Measurements from ENCODE around the gene ICE2.

ICE2 gene

GRCh38 chr15:60444289-60444912 lies 34.5 kb downstream of the ICE2 start:
- Histone ChIP-seq H3K27me3 (ENCODE audit: insufficient read depth, low read length, poor library complexity, severe bottlenecking) (no peaks in the 10 kb centered on the region), H3K4me3 (ENCODE audit: low read length, poor library complexity, severe bottlenecking) (no peak overlapping the region), H3F3A (ENCODE audit: low read depth) (no peaks in the 10 kb centered on the region), H4K20me1 (ENCODE audit: insufficient read depth, low read length, poor library complexity, severe bottlenecking) (no peaks in the 10 kb centered on the region), H3K9ac (ENCODE audit: low read depth, low read length, poor library complexity, severe bottlenecking) (no peak overlapping the region), H2AFZ (ENCODE audit: low read length) (no peak overlapping the region), H3K4me1 (ENCODE audit: insufficient read depth, low read length, poor library complexity, severe bottlenecking) (no peaks in the 10 kb centered on the region), H3K79me2 (ENCODE audit: insufficient read depth, low read length) (no peaks in the 10 kb centered on the region), H3K9me2 (replicated peaks; ENCODE audit: low read depth, low read length) (no peaks in the 10 kb centered on the region), H3K4me2 (ENCODE audit: low read depth, low read length, poor library complexity, severe bottlenecking) (no peak overlapping the region), H3K9me3 (ENCODE audit: insufficient read depth, low read depth, low read length) (no peaks in the 10 kb centered on the region), H3K36me3 (ENCODE audit: insufficient read depth, low read length) (peaks cover 18% of the 10 kb centered on the region; the same call in 1 of the 2 replicates)
- TF ChIP-seq EZH2phosphoT487 (IDR thresholded peaks at IDR 0.05; ENCODE audit: borderline replicate concordance): no peak
- TF ChIP-seq CTCF (conservative IDR thresholded peaks at IDR 0.05; ENCODE audit: low read length): peak; percentile 55

GRCh38 chr15:60442763-60443162 lies 36.2 kb downstream of the ICE2 start:
- Histone ChIP-seq H3K9me3 (ENCODE audit: insufficient read depth, low read depth, low read length) (no peaks in the 10 kb centered on the region), H3K4me1 (ENCODE audit: insufficient read depth, low read length, poor library complexity, severe bottlenecking) (no peaks in the 10 kb centered on the region), H3K4me3 (ENCODE audit: low read length, poor library complexity, severe bottlenecking) (no peak overlapping the region), H3K4me2 (ENCODE audit: low read depth, low read length, poor library complexity, severe bottlenecking) (no peak overlapping the region), H3K9me2 (replicated peaks; ENCODE audit: low read depth, low read length) (no peaks in the 10 kb centered on the region), H3K79me2 (ENCODE audit: insufficient read depth, low read length) (no peaks in the 10 kb centered on the region), H4K20me1 (ENCODE audit: insufficient read depth, low read length, poor library complexity, severe bottlenecking) (no peaks in the 10 kb centered on the region), H2AFZ (ENCODE audit: low read length) (no peak overlapping the region), H3K27me3 (ENCODE audit: insufficient read depth, low read length, poor library complexity, severe bottlenecking) (no peaks in the 10 kb centered on the region), H3K9ac (ENCODE audit: low read depth, low read length, poor library complexity, severe bottlenecking) (no peak overlapping the region), H3F3A (ENCODE audit: low read depth) (no peaks in the 10 kb centered on the region), H3K36me3 (ENCODE audit: insufficient read depth, low read length) (peaks cover 3% of the 10 kb centered on the region; the same call in 1 of the 2 replicates)
- TF ChIP-seq CTCF (conservative IDR thresholded peaks at IDR 0.05; ENCODE audit: low read length): no peak

DNA sequence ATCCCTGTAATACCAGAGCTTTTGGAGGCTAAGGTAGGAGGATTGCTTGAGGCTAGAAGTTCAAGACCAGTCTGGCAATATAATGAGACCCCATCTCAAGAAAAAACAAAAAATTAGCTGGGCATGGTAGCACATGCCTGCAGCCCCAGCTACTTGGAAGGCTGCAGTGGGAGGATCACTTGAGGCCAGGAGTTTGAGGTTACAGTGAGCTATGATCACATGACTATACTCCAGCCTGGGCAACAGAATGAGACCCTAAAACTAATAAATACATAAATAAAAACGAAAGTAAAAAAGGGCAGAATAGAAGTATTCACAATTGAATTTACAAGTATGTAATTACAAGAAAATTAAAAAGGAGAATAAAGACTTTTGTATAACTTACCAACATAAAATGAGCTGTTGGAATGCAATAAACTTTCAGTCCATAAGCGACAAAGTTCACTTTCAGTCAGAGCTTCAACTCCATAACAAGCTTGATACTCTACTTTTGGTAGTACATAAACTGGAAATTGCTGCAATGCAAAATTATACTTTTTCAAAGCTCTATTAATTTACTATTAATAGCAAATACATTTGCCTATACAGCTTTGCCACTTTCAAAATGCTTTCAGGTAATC lies 36.8 kb downstream of the ICE2 start:
- Histone ChIP-seq H2AFZ (ENCODE audit: low read length) (no peak overlapping the region), H3F3A (ENCODE audit: low read depth) (no peaks in the 10 kb centered on the region), H3K36me3 (ENCODE audit: insufficient read depth, low read length) (no peaks in the 10 kb centered on the region), H3K4me3 (ENCODE audit: low read length, poor library complexity, severe bottlenecking) (no peak overlapping the region), H4K20me1 (ENCODE audit: insufficient read depth, low read length, poor library complexity, severe bottlenecking) (no peaks in the 10 kb centered on the region), H3K79me2 (ENCODE audit: insufficient read depth, low read length) (no peaks in the 10 kb centered on the region), H3K27me3 (ENCODE audit: insufficient read depth, low read length, poor library complexity, severe bottlenecking) (no peaks in the 10 kb centered on the region), H3K4me2 (ENCODE audit: low read depth, low read length, poor library complexity, severe bottlenecking) (no peak overlapping the region), H3K9me3 (ENCODE audit: insufficient read depth, low read depth, low read length) (no peaks in the 10 kb centered on the region), H3K4me1 (ENCODE audit: insufficient read depth, low read length, poor library complexity, severe bottlenecking) (no peaks in the 10 kb centered on the region), H3K9me2 (replicated peaks; ENCODE audit: low read depth, low read length) (no peaks in the 10 kb centered on the region), H3K9ac (ENCODE audit: low read depth, low read length, poor library complexity, severe bottlenecking) (no peak overlapping the region)
- TF ChIP-seq EZH2phosphoT487 (IDR thresholded peaks at IDR 0.05; ENCODE audit: borderline replicate concordance): no peak

- Histone ChIP-seq H3K36me3 (ENCODE audit: insufficient read depth, low read length) (no peaks in the 10 kb centered on the region), H3K27me3 (ENCODE audit: insufficient read depth, low read length, poor library complexity, severe bottlenecking) (no peaks in the 10 kb centered on the region), H3K4me2 (ENCODE audit: low read depth, low read length, poor library complexity, severe bottlenecking) (no peak overlapping the region), H2AFZ (ENCODE audit: low read length) (no peak overlapping the region), H3K4me1 (ENCODE audit: insufficient read depth, low read length, poor library complexity, severe bottlenecking) (no peaks in the 10 kb centered on the region), H4K20me1 (ENCODE audit: insufficient read depth, low read length, poor library complexity, severe bottlenecking) (no peaks in the 10 kb centered on the region), H3K9me3 (ENCODE audit: insufficient read depth, low read depth, low read length) (no peaks in the 10 kb centered on the region), H3K4me3 (ENCODE audit: low read length, poor library complexity, severe bottlenecking) (no peak overlapping the region), H3K9me2 (replicated peaks; ENCODE audit: low read depth, low read length) (no peaks in the 10 kb centered on the region), H3K9ac (ENCODE audit: low read depth, low read length, poor library complexity, severe bottlenecking) (no peak overlapping the region), H3F3A (ENCODE audit: low read depth) (no peaks in the 10 kb centered on the region), H3K79me2 (ENCODE audit: insufficient read depth, low read length) (no peaks in the 10 kb centered on the region)
- no peak for TF ChIP-seq CTCF (conservative IDR thresholded peaks at IDR 0.05; ENCODE audit: low read length)
- TF ChIP-seq EZH2phosphoT487 (IDR thresholded peaks at IDR 0.05; ENCODE audit: borderline replicate concordance): no peak
These were observed 37.6 kb downstream of the ICE2 start for GRCh38 chr15:60441331-60441730.

Data from Loucy (cell line).